Measurements from ENCODE around the gene CLBA1. TPM values are rescaled to one million over a fixed set of nuclear protein-coding genes. Genes with fewer than 3 reads are reported as not detected.

Gene CLBA1
- total RNA-seq, 4 donors from 2014 or later, result 2.4 to 8.8 (median 5.8) TPM

DNA sequence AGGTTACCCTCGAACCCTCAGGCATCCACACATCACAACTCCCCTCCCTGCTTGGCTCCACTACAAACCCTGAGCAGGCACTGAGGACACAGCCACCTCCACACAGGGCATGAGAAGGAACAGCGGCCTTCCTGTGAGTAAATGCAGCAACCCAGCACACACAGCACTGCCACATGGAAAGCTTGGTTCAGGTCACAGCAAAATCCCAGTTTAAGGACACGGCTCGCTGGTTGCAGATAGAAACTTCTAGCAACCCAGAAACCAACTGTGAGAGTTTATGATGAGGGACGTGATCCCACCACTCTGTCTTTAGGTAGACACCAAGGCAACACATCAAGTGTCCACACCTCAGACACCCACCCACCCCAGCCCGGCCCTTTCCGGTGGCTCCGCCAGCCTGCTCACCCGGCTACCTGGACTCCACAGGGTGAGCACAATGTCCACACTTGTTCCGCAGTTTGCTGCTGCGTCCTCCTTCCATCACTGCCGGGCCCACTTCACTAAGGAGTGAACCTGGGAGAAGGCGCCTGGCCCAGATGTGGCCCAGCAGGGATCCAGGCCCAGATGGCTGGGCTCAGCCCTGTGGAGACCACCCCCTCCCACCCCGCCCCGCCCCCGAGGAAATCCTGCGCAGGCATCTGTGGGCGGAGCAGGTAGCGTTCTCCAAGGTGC is 22.1 kb downstream of the CLBA1 start:
- WGBS, 2 donors (ENCODE audit: low coverage in 1 of 2), result 80% methylated on average over 1 of the region's 19 CpGs; no CpG with 5 or more reads in 1 of the 2 donors
- no peaks in the 10 kb centered on the region for H3K27me3 ChIP-seq
- H3K9me3 ChIP-seq, result no peaks in the 10 kb centered on the region
- H3K4me3 ChIP-seq, result no peak overlapping the region
- ATAC-seq, result no peak
- H3K36me3 ChIP-seq, result peaks cover 0 to 58% of the 10 kb centered on the region in 2 donors
- peaks cover 0 to 11% (median under 1%) of the 10 kb centered on the region in 3 donors for H3K4me1 ChIP-seq
- H3K27ac ChIP-seq, result no peak overlapping the region
- TF ChIP-seq POLR2AphosphoS5 (IDR thresholded peaks at IDR 0.05) (no peak), CTCF (IDR thresholded peaks at IDR 0.05) (no peak), POLR2A (IDR thresholded peaks at IDR 0.05) (no peak), EP300 (IDR thresholded peaks at IDR 0.05) (no peak)

DNA sequence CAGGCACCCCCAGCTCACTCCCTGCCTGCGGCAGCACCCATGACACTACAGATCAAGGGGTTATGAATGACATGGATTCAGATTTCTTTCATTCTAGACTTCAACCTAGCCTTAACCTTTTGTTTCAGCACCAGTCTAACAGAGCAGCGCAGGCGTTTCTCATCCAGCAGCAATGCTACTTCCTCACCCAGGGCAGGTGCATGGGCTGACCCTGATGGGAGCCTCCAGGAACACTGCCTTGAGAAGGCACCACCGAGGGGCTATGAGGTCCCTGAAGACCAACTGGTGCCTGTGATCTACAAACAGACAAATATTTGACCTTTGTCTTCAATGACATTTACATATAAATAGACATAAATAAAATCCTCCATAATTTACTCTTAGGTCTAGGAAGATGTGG is 24.5 kb downstream of the CLBA1 start:
- Histone ChIP-seq H3K36me3 (peaks cover 0 to 58% of the 10 kb centered on the region in 2 donors), H3K4me3 (no peak overlapping the region), H3K9me3 (no peaks in the 10 kb centered on the region), H3K27ac (no peak overlapping the region), H3K4me1 (peaks cover 0 to 23% (median 6%) of the 10 kb centered on the region in 3 donors), H3K27me3 (no peaks in the 10 kb centered on the region)
- ATAC-seq, result no peak
- 85 to 89% methylated on average over 1 to 4 of the region's 4 CpGs for whole genome bisulfite sequencing, 2 donors (ENCODE audit: low coverage in 1 of 2)
- TF ChIP-seq CTCF (IDR thresholded peaks at IDR 0.05), result no peak
- no peak for TF ChIP-seq POLR2A (IDR thresholded peaks at IDR 0.05)
- no peak for TF ChIP-seq POLR2AphosphoS5 (IDR thresholded peaks at IDR 0.05)
- no peak for TF ChIP-seq EP300 (IDR thresholded peaks at IDR 0.05)

DNA sequence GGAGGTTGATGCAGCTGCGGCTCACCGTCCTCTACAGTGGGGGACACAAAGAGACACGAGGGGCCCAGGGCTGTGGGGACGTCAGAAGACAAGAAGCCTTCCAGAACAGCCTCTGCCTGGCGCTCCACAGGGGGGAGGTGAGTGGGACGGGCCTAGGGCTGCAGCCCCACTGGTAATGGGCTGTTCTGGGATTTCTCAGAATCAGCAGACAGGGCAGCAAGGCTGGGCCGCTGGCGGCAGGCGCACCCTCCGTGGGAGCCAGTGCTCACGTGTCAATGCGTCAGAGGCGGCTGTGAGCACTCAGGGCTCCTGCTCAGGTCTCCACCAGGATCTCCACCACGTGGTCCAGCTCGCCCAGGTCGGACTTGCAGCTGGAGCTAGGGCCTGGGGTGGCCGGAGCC is 25.3 kb downstream of the CLBA1 start:
- no peaks in the 10 kb centered on the region for H3K27me3 ChIP-seq
- peaks cover 0 to 23% (median 6%) of the 10 kb centered on the region in 3 donors for H3K4me1 ChIP-seq
- H3K9me3 ChIP-seq, result no peaks in the 10 kb centered on the region
- WGBS, 2 donors (ENCODE audit: low coverage in 1 of 2), result 44 to 72% methylated on average over 4 to 5 of the region's 17 CpGs
- H3K4me3 ChIP-seq, result no peak overlapping the region
- no peak for ATAC-seq
- no peak for TF ChIP-seq EP300 (IDR thresholded peaks at IDR 0.05)
- TF ChIP-seq POLR2A (IDR thresholded peaks at IDR 0.05), result no peak
- TF ChIP-seq CTCF (IDR thresholded peaks at IDR 0.05), result no peak
- no peak for TF ChIP-seq POLR2AphosphoS5 (IDR thresholded peaks at IDR 0.05)
- H3K36me3 ChIP-seq, result peaks cover 0 to 58% of the 10 kb centered on the region in 2 donors
- no peak overlapping the region for H3K27ac ChIP-seq

DNA sequence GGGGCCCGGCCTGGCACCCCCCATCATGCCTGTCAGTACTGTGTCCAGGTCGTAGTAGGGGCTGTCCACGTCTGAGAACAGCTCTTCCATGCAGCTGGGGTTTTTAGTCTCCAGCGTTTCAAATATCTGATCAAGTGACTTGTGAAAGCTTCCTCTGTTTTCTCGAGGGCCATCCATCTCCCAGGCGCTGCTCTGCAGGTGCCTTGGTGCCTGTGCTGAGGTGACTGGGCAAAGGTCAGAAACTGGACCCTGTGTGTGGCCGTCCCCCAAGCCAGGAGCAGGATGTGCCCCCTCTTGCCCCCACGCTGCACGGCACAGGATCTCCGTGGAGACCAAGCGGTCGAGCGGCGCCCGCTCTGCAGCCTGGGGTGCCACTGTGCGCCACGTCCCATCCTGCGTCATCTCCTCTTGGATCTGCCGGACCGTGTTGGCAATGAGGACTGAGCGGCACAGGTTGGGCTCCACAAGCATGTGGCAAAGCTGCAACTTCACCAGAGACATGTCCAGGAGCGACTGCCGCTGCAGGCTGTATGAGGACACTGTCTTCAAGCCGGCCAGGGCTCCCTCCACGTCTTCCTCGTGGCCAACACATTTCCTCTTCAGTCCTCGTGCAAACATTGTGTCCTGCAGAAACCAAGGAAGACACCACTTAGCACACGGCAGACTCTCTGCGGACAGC is 25.9 kb downstream of the CLBA1 start:
- Histone ChIP-seq H3K4me1 (peaks cover 0 to 23% (median 6%) of the 10 kb centered on the region in 3 donors), H3K36me3 (peaks cover 0 to 55% of the 10 kb centered on the region in 2 donors), H3K4me3 (no peak overlapping the region), H3K27ac (no peak overlapping the region), H3K27me3 (no peaks in the 10 kb centered on the region), H3K9me3 (no peaks in the 10 kb centered on the region)
- ATAC-seq, result no peak
- WGBS, 2 donors (ENCODE audit: low coverage in 1 of 2), result 30% methylated on average over 2 of the region's 29 CpGs; no CpG with 5 or more reads in 1 of the 2 donors
- TF ChIP-seq EP300 (IDR thresholded peaks at IDR 0.05), result no peak
- no peak for TF ChIP-seq POLR2AphosphoS5 (IDR thresholded peaks at IDR 0.05)
- TF ChIP-seq CTCF (IDR thresholded peaks at IDR 0.05), result no peak
- no peak for TF ChIP-seq POLR2A (IDR thresholded peaks at IDR 0.05)

Data from gastroesophageal sphincter (tissue), 4 donors.